ENCODE results near the gene MBD3L3.

DNA sequence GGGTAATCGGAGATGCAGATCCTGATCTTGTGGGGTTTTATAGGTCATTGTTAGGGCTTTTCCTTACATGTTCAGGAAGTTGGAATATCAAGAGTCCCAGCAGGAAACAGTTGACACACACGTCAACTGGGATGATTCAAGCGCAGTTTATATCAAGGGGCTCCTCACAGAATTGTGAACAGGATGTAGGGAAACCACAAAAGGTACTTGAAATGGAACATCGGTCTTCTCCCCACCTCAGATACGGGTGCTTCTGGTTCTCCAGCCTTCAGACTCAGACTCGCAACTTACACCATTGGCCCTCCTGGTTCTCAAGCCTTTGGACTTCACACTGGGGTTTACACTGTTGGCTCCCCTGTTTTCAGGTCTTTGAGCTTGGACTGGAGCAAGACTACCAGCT, 30.5 kb upstream of the MBD3L3 start:
- TF ChIP-seq, protein P1, sequence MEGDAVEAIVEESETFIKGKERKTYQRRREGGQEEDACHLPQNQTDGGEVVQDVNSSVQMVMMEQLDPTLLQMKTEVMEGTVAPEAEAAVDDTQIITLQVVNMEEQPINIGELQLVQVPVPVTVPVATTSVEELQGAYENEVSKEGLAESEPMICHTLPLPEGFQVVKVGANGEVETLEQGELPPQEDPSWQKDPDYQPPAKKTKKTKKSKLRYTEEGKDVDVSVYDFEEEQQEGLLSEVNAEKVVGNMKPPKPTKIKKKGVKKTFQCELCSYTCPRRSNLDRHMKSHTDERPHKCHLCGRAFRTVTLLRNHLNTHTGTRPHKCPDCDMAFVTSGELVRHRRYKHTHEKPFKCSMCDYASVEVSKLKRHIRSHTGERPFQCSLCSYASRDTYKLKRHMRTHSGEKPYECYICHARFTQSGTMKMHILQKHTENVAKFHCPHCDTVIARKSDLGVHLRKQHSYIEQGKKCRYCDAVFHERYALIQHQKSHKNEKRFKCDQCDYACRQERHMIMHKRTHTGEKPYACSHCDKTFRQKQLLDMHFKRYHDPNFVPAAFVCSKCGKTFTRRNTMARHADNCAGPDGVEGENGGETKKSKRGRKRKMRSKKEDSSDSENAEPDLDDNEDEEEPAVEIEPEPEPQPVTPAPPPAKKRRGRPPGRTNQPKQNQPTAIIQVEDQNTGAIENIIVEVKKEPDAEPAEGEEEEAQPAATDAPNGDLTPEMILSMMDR (IDR thresholded peaks at IDR 0.05) = no peak
- no peak for TF ChIP-seq EZH2phosphoT487 (IDR thresholded peaks at IDR 0.05)
- TF ChIP-seq EZH2 (IDR thresholded peaks at IDR 0.05) = no peak

Measured in neural progenitor cell (in vitro differentiated cells).